ENCODE results near the gene IL1A.

The IL1A gene

DNA sequence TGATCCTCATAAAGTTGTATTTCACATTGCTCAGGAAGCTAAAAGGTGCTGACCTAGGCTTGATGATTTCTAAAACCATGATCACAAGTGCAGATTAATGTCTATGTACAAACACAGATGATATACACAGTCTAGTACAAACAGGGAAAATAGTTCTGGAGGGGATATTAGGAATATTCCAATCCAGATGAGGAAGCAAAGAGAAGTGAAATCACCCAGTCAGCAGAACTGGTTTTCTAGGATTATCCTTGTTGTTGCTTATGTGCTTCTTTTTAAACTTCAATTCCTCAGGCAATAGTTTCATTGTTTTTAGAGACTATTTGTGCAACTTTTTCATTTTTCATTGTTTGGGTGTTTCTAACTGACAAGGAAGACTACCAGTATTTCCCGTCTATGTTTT lies 4.7 kb downstream of the IL1A start:
- no peaks in the 10 kb centered on the region for H3K36me3 ChIP-seq (ENCODE audit: control insufficient read depth, insufficient read depth, low read length)
- H3K4me3 ChIP-seq (ENCODE audit: insufficient read depth, low read depth, low read length, poor library complexity, severe bottlenecking), result no peak overlapping the region
- no peak overlapping the region for H3K27ac ChIP-seq (ENCODE audit: insufficient read depth, low read length, poor library complexity, severe bottlenecking)
- no peak for DNase-seq
- peaks cover 4% of the 10 kb centered on the region for H3K4me1 ChIP-seq (ENCODE audit: control insufficient read depth, insufficient read depth, low read length, poor library complexity, severe bottlenecking)
- H3K9me3 ChIP-seq (ENCODE audit: control insufficient read depth, low read length), result no peaks in the 10 kb centered on the region
- no peaks in the 10 kb centered on the region for H3K27me3 ChIP-seq (replicated peaks; ENCODE audit: control insufficient read depth, insufficient read depth, low read length, poor library complexity, severe bottlenecking)

DNA sequence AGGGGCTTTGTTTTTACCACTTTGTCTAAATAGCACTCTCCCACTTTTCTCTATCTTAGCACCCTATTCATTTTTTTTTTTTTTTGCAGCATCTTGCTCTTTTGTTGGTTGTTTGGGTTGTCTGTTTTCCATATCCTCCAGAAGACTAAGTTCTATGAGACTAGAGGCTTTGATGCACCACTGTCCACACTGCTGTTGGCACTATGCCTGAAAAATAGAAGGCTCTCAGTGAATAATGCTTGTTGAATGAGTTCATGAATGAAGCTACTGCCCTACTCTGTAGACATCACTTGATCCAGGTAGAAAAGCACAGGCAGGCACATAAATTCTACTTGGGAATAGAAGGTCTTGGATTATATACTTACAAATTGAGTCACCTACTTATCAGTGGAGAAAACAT lies 7.3 kb downstream of the IL1A start:
- Histone ChIP-seq H3K36me3 (ENCODE audit: control insufficient read depth, insufficient read depth, low read length) (no peaks in the 10 kb centered on the region), H3K9me3 (ENCODE audit: control insufficient read depth, low read length) (no peaks in the 10 kb centered on the region), H3K27ac (ENCODE audit: insufficient read depth, low read length, poor library complexity, severe bottlenecking) (no peak overlapping the region), H3K4me3 (ENCODE audit: insufficient read depth, low read depth, low read length, poor library complexity, severe bottlenecking) (no peak overlapping the region), H3K27me3 (replicated peaks; ENCODE audit: control insufficient read depth, insufficient read depth, low read length, poor library complexity, severe bottlenecking) (no peaks in the 10 kb centered on the region), H3K4me1 (ENCODE audit: control insufficient read depth, insufficient read depth, low read length, poor library complexity, severe bottlenecking) (peaks cover 4% of the 10 kb centered on the region)
- no peak for DNase-seq

- H3K36me3 ChIP-seq (ENCODE audit: control insufficient read depth, insufficient read depth, low read length), result no peaks in the 10 kb centered on the region
- peaks cover 4% of the 10 kb centered on the region for H3K4me1 ChIP-seq (ENCODE audit: control insufficient read depth, insufficient read depth, low read length, poor library complexity, severe bottlenecking)
- no peaks in the 10 kb centered on the region for H3K27me3 ChIP-seq (replicated peaks; ENCODE audit: control insufficient read depth, insufficient read depth, low read length, poor library complexity, severe bottlenecking)
- no peak overlapping the region for H3K27ac ChIP-seq (ENCODE audit: insufficient read depth, low read length, poor library complexity, severe bottlenecking)
- DNase-seq, result no peak
- no peak overlapping the region for H3K4me3 ChIP-seq (ENCODE audit: insufficient read depth, low read depth, low read length, poor library complexity, severe bottlenecking)
- no peaks in the 10 kb centered on the region for H3K9me3 ChIP-seq (ENCODE audit: control insufficient read depth, low read length)
Observed at GRCh38 chr2:112776113-112776512, 8.2 kb downstream of the IL1A start.

DNA sequence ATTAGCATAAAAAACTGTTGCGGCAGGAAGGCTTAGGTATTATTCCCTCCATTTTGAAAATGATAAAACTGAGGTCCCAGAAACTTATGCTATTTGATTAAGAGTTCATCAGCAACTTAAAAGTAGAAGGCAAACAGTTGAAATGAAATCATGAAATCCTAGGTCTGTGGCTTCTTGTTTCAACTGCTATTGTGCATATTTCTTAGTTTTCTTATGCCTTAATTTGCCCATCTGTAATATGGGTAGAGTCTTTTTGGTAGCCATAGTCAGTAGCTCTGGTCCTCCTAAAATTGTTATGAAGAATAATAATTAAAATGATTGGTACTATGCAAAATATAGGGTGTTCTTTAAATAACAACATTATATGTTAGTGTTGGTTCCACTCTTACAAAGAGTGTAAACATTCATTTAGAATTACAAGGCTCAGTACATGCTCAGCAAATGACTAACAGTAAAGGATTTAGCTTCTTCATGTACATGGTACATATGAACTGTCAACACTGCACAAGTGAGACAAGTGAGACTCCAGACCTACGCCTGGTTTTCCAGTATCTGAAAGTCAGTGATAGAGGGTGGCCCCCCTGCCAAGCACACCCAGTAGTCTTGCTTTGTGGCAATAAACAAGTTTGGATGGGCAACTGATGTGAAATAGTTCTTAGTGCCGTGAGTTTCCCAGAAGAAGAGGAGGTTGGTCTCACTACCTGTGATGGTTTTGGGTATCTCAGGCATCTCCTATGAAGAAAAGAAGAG lies 9.6 kb downstream of the IL1A start:
- Histone ChIP-seq H3K36me3 (ENCODE audit: control insufficient read depth, insufficient read depth, low read length) (no peaks in the 10 kb centered on the region), H3K4me1 (ENCODE audit: control insufficient read depth, insufficient read depth, low read length, poor library complexity, severe bottlenecking) (peaks cover 4% of the 10 kb centered on the region), H3K27me3 (replicated peaks; ENCODE audit: control insufficient read depth, insufficient read depth, low read length, poor library complexity, severe bottlenecking) (no peaks in the 10 kb centered on the region), H3K4me3 (ENCODE audit: insufficient read depth, low read depth, low read length, poor library complexity, severe bottlenecking) (no peak overlapping the region), H3K9me3 (ENCODE audit: control insufficient read depth, low read length) (no peaks in the 10 kb centered on the region), H3K27ac (ENCODE audit: insufficient read depth, low read length, poor library complexity, severe bottlenecking) (no peak overlapping the region)
- DNase-seq, result no peak

- Histone ChIP-seq H3K27ac (ENCODE audit: insufficient read depth, low read length, poor library complexity, severe bottlenecking) (no peak overlapping the region), H3K9me3 (ENCODE audit: control insufficient read depth, low read length) (no peaks in the 10 kb centered on the region), H3K27me3 (replicated peaks; ENCODE audit: control insufficient read depth, insufficient read depth, low read length, poor library complexity, severe bottlenecking) (no peaks in the 10 kb centered on the region), H3K4me1 (ENCODE audit: control insufficient read depth, insufficient read depth, low read length, poor library complexity, severe bottlenecking) (peaks cover 4% of the 10 kb centered on the region), H3K4me3 (ENCODE audit: insufficient read depth, low read depth, low read length, poor library complexity, severe bottlenecking) (no peak overlapping the region), H3K36me3 (ENCODE audit: control insufficient read depth, insufficient read depth, low read length) (no peaks in the 10 kb centered on the region)
- no peak for DNase-seq
Observed at GRCh38 chr2:112773556-112773955, 10.7 kb downstream of the IL1A start.

GRCh38 chr2:112772911-112773475 lies 11.3 kb downstream of the IL1A start:
- H3K36me3 ChIP-seq (ENCODE audit: control insufficient read depth, insufficient read depth, low read length), result no peaks in the 10 kb centered on the region
- no peak for DNase-seq
- no peaks in the 10 kb centered on the region for H3K9me3 ChIP-seq (ENCODE audit: control insufficient read depth, low read length)
- peaks cover 4% of the 10 kb centered on the region for H3K4me1 ChIP-seq (ENCODE audit: control insufficient read depth, insufficient read depth, low read length, poor library complexity, severe bottlenecking)
- H3K27me3 ChIP-seq (replicated peaks; ENCODE audit: control insufficient read depth, insufficient read depth, low read length, poor library complexity, severe bottlenecking), result no peaks in the 10 kb centered on the region
- no peak overlapping the region for H3K4me3 ChIP-seq (ENCODE audit: insufficient read depth, low read depth, low read length, poor library complexity, severe bottlenecking)
- no peak overlapping the region for H3K27ac ChIP-seq (ENCODE audit: insufficient read depth, low read length, poor library complexity, severe bottlenecking)

DNA sequence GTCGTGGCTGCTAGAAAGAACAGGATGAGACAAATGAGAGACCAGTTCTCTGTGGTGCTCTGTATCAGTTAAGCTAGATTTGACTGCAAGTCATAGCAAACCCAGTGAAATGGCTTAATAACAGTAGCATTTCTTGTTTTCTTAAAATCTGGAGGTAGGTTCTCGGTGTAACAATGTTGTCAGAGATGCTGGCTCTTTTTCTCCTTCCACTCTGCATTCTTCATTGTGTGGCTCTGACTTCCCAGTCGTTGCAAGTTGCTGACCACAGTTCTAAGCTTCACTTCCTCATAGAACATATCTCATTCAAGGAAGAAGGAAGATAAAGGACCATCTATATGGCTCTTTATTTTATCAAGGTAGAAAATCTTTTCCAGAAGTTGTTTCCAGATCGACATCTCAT lies 12.0 kb downstream of the IL1A start:
- DNase-seq, result no peak
- Histone ChIP-seq H3K27ac (ENCODE audit: insufficient read depth, low read length, poor library complexity, severe bottlenecking) (no peak overlapping the region), H3K9me3 (ENCODE audit: control insufficient read depth, low read length) (no peaks in the 10 kb centered on the region), H3K36me3 (ENCODE audit: control insufficient read depth, insufficient read depth, low read length) (no peaks in the 10 kb centered on the region), H3K4me1 (ENCODE audit: control insufficient read depth, insufficient read depth, low read length, poor library complexity, severe bottlenecking) (peaks cover 4% of the 10 kb centered on the region), H3K4me3 (ENCODE audit: insufficient read depth, low read depth, low read length, poor library complexity, severe bottlenecking) (no peak overlapping the region), H3K27me3 (replicated peaks; ENCODE audit: control insufficient read depth, insufficient read depth, low read length, poor library complexity, severe bottlenecking) (no peaks in the 10 kb centered on the region)

DNA sequence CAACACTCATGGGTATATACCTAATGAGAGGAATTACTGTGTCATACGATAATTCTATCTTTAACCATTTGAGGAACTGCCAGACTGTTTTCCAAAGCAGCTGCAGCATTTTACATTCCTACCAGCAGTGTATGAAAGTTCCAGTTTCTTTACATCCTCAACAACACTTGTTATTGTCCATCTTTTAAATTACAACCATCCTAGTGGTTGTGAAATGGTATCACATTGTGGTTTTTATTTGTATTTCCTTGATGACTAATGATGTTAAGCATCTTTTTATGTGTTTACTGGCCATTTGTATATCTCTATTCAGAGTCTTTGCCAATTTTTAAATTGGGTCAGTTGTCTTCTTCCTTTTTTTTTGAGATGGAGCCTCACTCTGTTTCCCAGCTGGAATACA lies 15.9 kb downstream of the IL1A start:
- no peak for DNase-seq
- Histone ChIP-seq H3K9me3 (ENCODE audit: control insufficient read depth, low read length) (no peaks in the 10 kb centered on the region), H3K4me1 (ENCODE audit: control insufficient read depth, insufficient read depth, low read length, poor library complexity, severe bottlenecking) (peaks cover 8% of the 10 kb centered on the region), H3K36me3 (ENCODE audit: control insufficient read depth, insufficient read depth, low read length) (no peaks in the 10 kb centered on the region), H3K27me3 (replicated peaks; ENCODE audit: control insufficient read depth, insufficient read depth, low read length, poor library complexity, severe bottlenecking) (no peaks in the 10 kb centered on the region), H3K27ac (ENCODE audit: insufficient read depth, low read length, poor library complexity, severe bottlenecking) (no peak overlapping the region), H3K4me3 (ENCODE audit: insufficient read depth, low read depth, low read length, poor library complexity, severe bottlenecking) (no peak overlapping the region)

GRCh38 chr2:112767693-112768330 lies 16.5 kb downstream of the IL1A start:
- Histone ChIP-seq H3K27me3 (replicated peaks; ENCODE audit: control insufficient read depth, insufficient read depth, low read length, poor library complexity, severe bottlenecking) (no peaks in the 10 kb centered on the region), H3K36me3 (ENCODE audit: control insufficient read depth, insufficient read depth, low read length) (no peaks in the 10 kb centered on the region), H3K27ac (ENCODE audit: insufficient read depth, low read length, poor library complexity, severe bottlenecking) (no peak overlapping the region), H3K9me3 (ENCODE audit: control insufficient read depth, low read length) (no peaks in the 10 kb centered on the region), H3K4me3 (ENCODE audit: insufficient read depth, low read depth, low read length, poor library complexity, severe bottlenecking) (no peak overlapping the region), H3K4me1 (ENCODE audit: control insufficient read depth, insufficient read depth, low read length, poor library complexity, severe bottlenecking) (peaks cover 8% of the 10 kb centered on the region)
- DNase-seq, result no peak

- no peaks in the 10 kb centered on the region for H3K36me3 ChIP-seq (ENCODE audit: control insufficient read depth, insufficient read depth, low read length)
- DNase-seq, result no peak
Observed at GRCh38 chr2:112765251-112765650, 19.0 kb downstream of the IL1A start.

More at GRCh38 chr2:112765251-112765650, 19.0 kb downstream of the IL1A start:
- no peaks in the 10 kb centered on the region for H3K9me3 ChIP-seq (ENCODE audit: control insufficient read depth, low read length)
- H3K27ac ChIP-seq (ENCODE audit: insufficient read depth, low read length, poor library complexity, severe bottlenecking), result peak overlapping the region; percentile 55
- H3K27me3 ChIP-seq (replicated peaks; ENCODE audit: control insufficient read depth, insufficient read depth, low read length, poor library complexity, severe bottlenecking), result no peaks in the 10 kb centered on the region
- H3K4me1 ChIP-seq (ENCODE audit: control insufficient read depth, insufficient read depth, low read length, poor library complexity, severe bottlenecking), result peaks cover 8% of the 10 kb centered on the region
- H3K4me3 ChIP-seq (ENCODE audit: insufficient read depth, low read depth, low read length, poor library complexity, severe bottlenecking), result peak overlapping the region; percentile 84

Data from effector memory CD4-positive, alpha-beta T cell (primary cell).